ENCODE measurements around the gene EPHB2.
A peak's percentile ranks its signal among the peaks of the same experiment; 100 is the strongest.

Gene EPHB2

DNA sequence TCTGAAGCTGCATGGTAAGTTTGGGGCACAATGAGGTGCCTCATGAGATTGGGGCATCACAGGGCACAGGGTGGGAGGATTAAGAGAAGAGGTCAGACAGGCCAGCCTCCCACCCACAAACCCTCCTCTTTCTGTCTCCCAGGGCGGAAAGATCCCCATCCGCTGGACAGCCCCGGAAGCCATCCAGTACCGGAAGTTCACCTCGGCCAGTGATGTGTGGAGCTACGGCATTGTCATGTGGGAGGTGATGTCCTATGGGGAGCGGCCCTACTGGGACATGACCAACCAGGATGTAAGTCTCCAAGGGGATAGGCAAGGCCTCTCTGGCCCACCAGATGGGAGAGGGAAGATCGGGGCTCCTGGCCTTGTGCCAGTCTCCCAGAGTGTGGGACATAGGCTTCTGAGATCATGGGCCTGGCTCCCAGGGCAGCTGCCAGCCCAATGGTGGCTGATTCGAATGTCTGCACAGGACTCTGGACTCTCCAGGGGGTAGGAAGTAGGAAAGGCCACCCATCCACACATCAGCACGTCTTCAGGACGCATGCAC, 198.3 kb downstream of the EPHB2 start:
- H3K9me3 ChIP-seq (replicated peaks in 1 of 2; ENCODE audit: control insufficient read depth in 2 of 2, insufficient read depth in 1 of 2, low read depth in 1 of 2, low read length in 2 of 2), result no peaks in the 10 kb centered on the region
- H3K36me3 ChIP-seq (replicated peaks in 1 of 2; ENCODE audit: control insufficient read depth in 2 of 2, insufficient read depth in 2 of 2, low read length in 2 of 2), result peaks cover 27 to 72% of the 10 kb centered on the region in 2 donors

DNA sequence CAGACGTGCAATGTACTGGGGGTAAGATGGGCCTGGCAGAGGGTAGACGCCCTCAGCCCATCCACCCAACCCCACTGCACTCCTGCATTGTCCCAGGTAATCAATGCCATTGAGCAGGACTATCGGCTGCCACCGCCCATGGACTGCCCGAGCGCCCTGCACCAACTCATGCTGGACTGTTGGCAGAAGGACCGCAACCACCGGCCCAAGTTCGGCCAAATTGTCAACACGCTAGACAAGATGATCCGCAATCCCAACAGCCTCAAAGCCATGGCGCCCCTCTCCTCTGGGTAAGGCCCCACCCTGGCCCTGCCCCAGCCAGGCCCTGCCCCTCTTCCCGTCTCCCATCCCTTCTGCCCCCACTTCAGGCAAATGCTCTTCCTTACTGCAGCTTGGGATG, 199.6 kb downstream of the EPHB2 start:
- Histone ChIP-seq H3K23ac (ENCODE audit: low read depth, low read length, poor library complexity) (no peak overlapping the region), H2AK5ac (ENCODE audit: low read depth, low read length) (no peak overlapping the region), H3K36me3 (replicated peaks in 1 of 2; ENCODE audit: control insufficient read depth in 2 of 2, insufficient read depth in 2 of 2, low read length in 2 of 2) (peaks cover 27 to 76% of the 10 kb centered on the region in 2 donors), H2BK12ac (ENCODE audit: low read length) (no peak overlapping the region), H4K91ac (ENCODE audit: low read depth, low read length, poor library complexity) (no peak overlapping the region), H3K4ac (ENCODE audit: low read length) (no peak overlapping the region), H3K79me1 (ENCODE audit: low read depth, low read length) (no peaks in the 10 kb centered on the region), H2BK120ac (ENCODE audit: low read depth, low read length) (no peak overlapping the region), H3K18ac (ENCODE audit: low read length) (no peak overlapping the region), H2AFZ (ENCODE audit: low read length) (no peak overlapping the region), H3K9me3 (replicated peaks in 1 of 2; ENCODE audit: control insufficient read depth in 2 of 2, insufficient read depth in 1 of 2, low read depth in 1 of 2, low read length in 2 of 2) (no peaks in the 10 kb centered on the region), H3K4me1 (ENCODE audit: control insufficient read depth in 2 of 2, insufficient read depth in 1 of 2, low read depth in 1 of 2, low read length in 2 of 2) (no peaks in the 10 kb centered on the region), H3K27me3 (ENCODE audit: control insufficient read depth in 3 of 3, insufficient read depth in 3 of 3, low read depth in 1 of 3, low read length in 3 of 3) (no peaks in the 10 kb centered on the region), H3K4me3 (ENCODE audit: low read length in 2 of 2) (no peak overlapping the region), H2BK5ac (ENCODE audit: low read length) (no peak overlapping the region), H2BK15ac (ENCODE audit: low read length) (no peak overlapping the region), H4K8ac (ENCODE audit: low read depth, low read length) (no peak overlapping the region), H3K9ac (ENCODE audit: low read depth, low read length, poor library complexity) (no peak overlapping the region), H3K4me2 (ENCODE audit: insufficient read depth, low read length, poor library complexity, severe bottlenecking) (no peak overlapping the region), H3K27ac (replicated peaks; ENCODE audit: low read length) (no peak overlapping the region), H3K14ac (ENCODE audit: low read length) (no peak overlapping the region)
- DNase-seq (ENCODE audit: low spot score), result no peak
- WGBS, 2 donors (ENCODE audit: extremely low coverage in 2 of 2, insufficient read length in 2 of 2, insufficient replicate concordance in 1 of 2), result no CpG with 5 or more reads among the region's 13 CpGs

More for the DNA sequence above, 198.3 kb downstream of the EPHB2 start:
- Histone ChIP-seq H2AFZ (ENCODE audit: low read length) (no peak overlapping the region), H4K91ac (ENCODE audit: low read depth, low read length, poor library complexity) (no peak overlapping the region), H3K4me3 (ENCODE audit: low read length in 2 of 2) (no peak overlapping the region), H3K23ac (ENCODE audit: low read depth, low read length, poor library complexity) (no peak overlapping the region), H3K9ac (ENCODE audit: low read depth, low read length, poor library complexity) (no peak overlapping the region), H2BK5ac (ENCODE audit: low read length) (no peak overlapping the region), H3K4me1 (ENCODE audit: control insufficient read depth in 2 of 2, insufficient read depth in 1 of 2, low read depth in 1 of 2, low read length in 2 of 2) (no peaks in the 10 kb centered on the region), H4K8ac (ENCODE audit: low read depth, low read length) (no peak overlapping the region), H3K14ac (ENCODE audit: low read length) (no peak overlapping the region), H3K27me3 (ENCODE audit: control insufficient read depth in 3 of 3, insufficient read depth in 3 of 3, low read depth in 1 of 3, low read length in 3 of 3) (no peaks in the 10 kb centered on the region), H3K79me1 (ENCODE audit: low read depth, low read length) (no peaks in the 10 kb centered on the region), H2AK5ac (ENCODE audit: low read depth, low read length) (no peak overlapping the region), H2BK12ac (ENCODE audit: low read length) (no peak overlapping the region), H3K4ac (ENCODE audit: low read length) (no peak overlapping the region), H2BK15ac (ENCODE audit: low read length) (no peak overlapping the region), H3K27ac (replicated peaks; ENCODE audit: low read length) (no peak overlapping the region), H3K4me2 (ENCODE audit: insufficient read depth, low read length, poor library complexity, severe bottlenecking) (no peak overlapping the region), H2BK120ac (ENCODE audit: low read depth, low read length) (no peak overlapping the region), H3K18ac (ENCODE audit: low read length) (no peak overlapping the region)
- no peak for DNase-seq (ENCODE audit: low spot score)
- no CpG with 5 or more reads among the region's 11 CpGs for WGBS, 2 donors (ENCODE audit: extremely low coverage in 2 of 2, insufficient read length in 2 of 2, insufficient replicate concordance in 1 of 2)

DNA sequence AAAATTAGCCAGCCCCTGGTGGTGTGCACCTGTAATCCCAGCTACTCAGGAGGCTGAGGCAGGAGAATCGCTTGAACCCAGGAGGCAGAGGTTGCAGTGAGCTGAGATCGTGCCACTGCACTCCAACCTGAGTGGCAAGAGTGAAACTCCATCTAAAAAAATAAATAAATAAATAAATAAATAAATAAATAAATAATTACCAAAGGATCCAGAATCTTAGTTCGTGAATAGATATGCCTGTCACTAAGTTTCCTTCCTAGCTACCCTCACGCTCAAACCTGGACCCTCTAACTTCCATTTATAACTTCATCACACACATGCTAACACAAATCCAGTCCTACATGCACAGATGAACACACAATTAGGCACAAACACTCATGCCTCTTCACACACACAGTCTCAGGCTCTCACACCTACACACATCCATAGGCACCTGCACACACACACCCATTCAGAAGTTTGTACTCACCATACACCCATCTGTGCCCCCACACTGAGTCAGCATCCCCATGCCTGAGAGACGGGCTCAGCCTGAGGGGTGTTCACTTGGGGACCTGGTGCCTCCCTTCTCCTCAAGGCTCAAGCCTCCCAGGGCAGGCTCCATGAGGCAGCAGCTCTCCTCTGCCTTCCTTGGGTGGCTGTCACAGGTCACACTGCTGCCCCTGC, 200.5 kb downstream of the EPHB2 start:
- WGBS, 2 donors (ENCODE audit: extremely low coverage in 2 of 2, insufficient read length in 2 of 2, insufficient replicate concordance in 1 of 2), result no CpG with 5 or more reads among the region's 5 CpGs
- Histone ChIP-seq H3K4me1 (ENCODE audit: control insufficient read depth in 2 of 2, insufficient read depth in 1 of 2, low read depth in 1 of 2, low read length in 2 of 2) (no peaks in the 10 kb centered on the region), H3K27ac (replicated peaks; ENCODE audit: low read length) (no peak overlapping the region), H3K4me2 (ENCODE audit: insufficient read depth, low read length, poor library complexity, severe bottlenecking) (no peak overlapping the region), H2BK15ac (ENCODE audit: low read length) (no peak overlapping the region), H2AK5ac (ENCODE audit: low read depth, low read length) (no peak overlapping the region), H3K14ac (ENCODE audit: low read length) (no peak overlapping the region), H2BK12ac (ENCODE audit: low read length) (no peak overlapping the region), H3K36me3 (replicated peaks in 1 of 2; ENCODE audit: control insufficient read depth in 2 of 2, insufficient read depth in 2 of 2, low read length in 2 of 2) (peaks cover 27 to 72% of the 10 kb centered on the region in 2 donors), H4K91ac (ENCODE audit: low read depth, low read length, poor library complexity) (no peak overlapping the region), H3K27me3 (ENCODE audit: control insufficient read depth in 3 of 3, insufficient read depth in 3 of 3, low read depth in 1 of 3, low read length in 3 of 3) (no peaks in the 10 kb centered on the region), H3K9ac (ENCODE audit: low read depth, low read length, poor library complexity) (no peak overlapping the region), H3K4ac (ENCODE audit: low read length) (no peak overlapping the region), H3K18ac (ENCODE audit: low read length) (no peak overlapping the region), H3K4me3 (ENCODE audit: low read length in 2 of 2) (no peak overlapping the region), H3K23ac (ENCODE audit: low read depth, low read length, poor library complexity) (peak overlapping the region; percentile 86), H2AFZ (ENCODE audit: low read length) (no peak overlapping the region), H4K8ac (ENCODE audit: low read depth, low read length) (no peak overlapping the region), H2BK120ac (ENCODE audit: low read depth, low read length) (no peak overlapping the region), H3K79me1 (ENCODE audit: low read depth, low read length) (no peaks in the 10 kb centered on the region), H2BK5ac (ENCODE audit: low read length) (no peak overlapping the region), H3K9me3 (replicated peaks in 1 of 2; ENCODE audit: control insufficient read depth in 2 of 2, insufficient read depth in 1 of 2, low read depth in 1 of 2, low read length in 2 of 2) (no peaks in the 10 kb centered on the region)
- no peak for DNase-seq (ENCODE audit: low spot score)

DNA sequence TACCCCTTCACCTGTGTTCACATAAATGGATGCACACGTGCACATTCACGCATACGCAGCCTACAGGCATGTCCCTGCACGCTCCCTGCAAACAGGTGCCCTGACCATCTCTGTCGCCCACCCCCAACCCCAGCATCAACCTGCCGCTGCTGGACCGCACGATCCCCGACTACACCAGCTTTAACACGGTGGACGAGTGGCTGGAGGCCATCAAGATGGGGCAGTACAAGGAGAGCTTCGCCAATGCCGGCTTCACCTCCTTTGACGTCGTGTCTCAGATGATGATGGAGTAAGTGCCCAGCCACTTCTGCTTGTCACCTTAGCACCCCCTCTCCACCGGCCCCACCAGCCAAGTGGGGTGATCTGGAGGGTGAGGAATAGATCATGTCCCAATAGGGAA, 201.7 kb downstream of the EPHB2 start:
- H3K27me3 ChIP-seq (ENCODE audit: control insufficient read depth in 3 of 3, insufficient read depth in 3 of 3, low read depth in 1 of 3, low read length in 3 of 3), result no peaks in the 10 kb centered on the region
- no peak overlapping the region for H2AFZ ChIP-seq (ENCODE audit: low read length)
- no peak for DNase-seq (ENCODE audit: low spot score)
- H2BK5ac ChIP-seq (ENCODE audit: low read length), result no peak overlapping the region
- no peak overlapping the region for H3K18ac ChIP-seq (ENCODE audit: low read length)
- H2BK120ac ChIP-seq (ENCODE audit: low read depth, low read length), result no peak overlapping the region
- peaks cover 23 to 60% of the 10 kb centered on the region in 2 donors for H3K36me3 ChIP-seq (replicated peaks in 1 of 2; ENCODE audit: control insufficient read depth in 2 of 2, insufficient read depth in 2 of 2, low read length in 2 of 2)
- no peaks in the 10 kb centered on the region for H3K9me3 ChIP-seq (replicated peaks in 1 of 2; ENCODE audit: control insufficient read depth in 2 of 2, insufficient read depth in 1 of 2, low read depth in 1 of 2, low read length in 2 of 2)
- no peak overlapping the region for H3K9ac ChIP-seq (ENCODE audit: low read depth, low read length, poor library complexity)
- no peak overlapping the region for H3K4ac ChIP-seq (ENCODE audit: low read length)
- no peak overlapping the region for H3K4me3 ChIP-seq (ENCODE audit: low read length in 2 of 2)
- H2BK12ac ChIP-seq (ENCODE audit: low read length), result no peak overlapping the region
- WGBS, 2 donors (ENCODE audit: extremely low coverage in 2 of 2, insufficient read length in 2 of 2, insufficient replicate concordance in 1 of 2), result no CpG with 5 or more reads among the region's 16 CpGs
- no peak overlapping the region for H4K8ac ChIP-seq (ENCODE audit: low read depth, low read length)
- no peaks in the 10 kb centered on the region for H3K4me1 ChIP-seq (ENCODE audit: control insufficient read depth in 2 of 2, insufficient read depth in 1 of 2, low read depth in 1 of 2, low read length in 2 of 2)
- peak overlapping the region; percentile 21 for H3K14ac ChIP-seq (ENCODE audit: low read length)
- no peak overlapping the region for H4K91ac ChIP-seq (ENCODE audit: low read depth, low read length, poor library complexity)
- no peaks in the 10 kb centered on the region for H3K79me1 ChIP-seq (ENCODE audit: low read depth, low read length)
- no peak overlapping the region for H2AK5ac ChIP-seq (ENCODE audit: low read depth, low read length)
- no peak overlapping the region for H3K4me2 ChIP-seq (ENCODE audit: insufficient read depth, low read length, poor library complexity, severe bottlenecking)
- no peak overlapping the region for H3K27ac ChIP-seq (replicated peaks; ENCODE audit: low read length)
- no peak overlapping the region for H2BK15ac ChIP-seq (ENCODE audit: low read length)
- no peak overlapping the region for H3K23ac ChIP-seq (ENCODE audit: low read depth, low read length, poor library complexity)

All from neuronal stem cell (in vitro differentiated cells).